Parathyroid adenoma (tissue), 2 donors: ENCODE measurements around the gene EMP2.
A peak's percentile ranks its signal among the peaks of the same experiment; 100 is the strongest.

Experiments used
- H2AFZ ChIP-seq: fragments of 300-600 bp; sonication (generic); one replicate; pipeline ENCODE4 v1.7.0; 2017; ENCODE audit warnings: antibody characterized with exemption, mild to moderate bottlenecking
- H3K27ac ChIP-seq: fragments of 300-600 bp; sonication (generic); one replicate; pipeline ENCODE4 v1.7.0; 2017
- H3K27me3 ChIP-seq: fragments of 300-600 bp; sonication (generic); one replicate; pipeline ENCODE4 v1.7.0; 2017; ENCODE audit warnings: low read length; ENCODE audit not compliant: control insufficient read depth, insufficient read depth
- H3K36me3 ChIP-seq: fragments of 300-600 bp; sonication (generic); one replicate; pipeline ENCODE4 v1.7.0; 2017; ENCODE audit warnings: low read length; ENCODE audit not compliant: control insufficient read depth, insufficient read depth
- H3K4me1 ChIP-seq: fragments of 300-600 bp; sonication (generic); one replicate; pipeline ENCODE4 v1.7.0; 2017; ENCODE audit warnings: control low read depth
- H3K4me2 ChIP-seq: fragments of 300-600 bp; sonication (generic); one replicate; pipeline ENCODE4 v1.7.0; 2017; ENCODE audit warnings: low read length
- H3K4me3 ChIP-seq: fragments of 300-600 bp; sonication (generic); one replicate; pipeline ENCODE4 v1.7.0; 2017; ENCODE audit warnings: low read depth, low read length
- H3K79me2 ChIP-seq: fragments of 300-600 bp; sonication (generic); one replicate; pipeline ENCODE4 v1.7.0; 2017; ENCODE audit warnings: control low read depth
- H3K9ac ChIP-seq: fragments of 300-600 bp; sonication (generic); one replicate; pipeline ENCODE4 v1.7.0; 2017; ENCODE audit warnings: mild to moderate bottlenecking
- H3K9me3 ChIP-seq: fragments of 300-600 bp; sonication (generic); one replicate; pipeline ENCODE4 v1.7.0; 2017; ENCODE audit warnings: low read length; ENCODE audit not compliant: control insufficient read depth
- TF ChIP-seq, protein P1 (sequence below): fragments of 300-600 bp; sonication (generic); IDR thresholded peaks from one replicate; pipeline ENCODE4 v1.7.0; 2017; ENCODE audit warnings: antibody characterized with exemption, mild to moderate bottlenecking
- donor health status: primary hyperparathyroidism.

The EMP2 gene

GRCh38 chr16:10589109-10589508 lies 8.7 kb upstream of the EMP2 start:
- H3K4me3 ChIP-seq, result no peak overlapping the region
- no peak overlapping the region for H2AFZ ChIP-seq
- no peak overlapping the region for H3K4me2 ChIP-seq
- no peaks in the 10 kb centered on the region for H3K9me3 ChIP-seq
- TF ChIP-seq, protein P1, sequence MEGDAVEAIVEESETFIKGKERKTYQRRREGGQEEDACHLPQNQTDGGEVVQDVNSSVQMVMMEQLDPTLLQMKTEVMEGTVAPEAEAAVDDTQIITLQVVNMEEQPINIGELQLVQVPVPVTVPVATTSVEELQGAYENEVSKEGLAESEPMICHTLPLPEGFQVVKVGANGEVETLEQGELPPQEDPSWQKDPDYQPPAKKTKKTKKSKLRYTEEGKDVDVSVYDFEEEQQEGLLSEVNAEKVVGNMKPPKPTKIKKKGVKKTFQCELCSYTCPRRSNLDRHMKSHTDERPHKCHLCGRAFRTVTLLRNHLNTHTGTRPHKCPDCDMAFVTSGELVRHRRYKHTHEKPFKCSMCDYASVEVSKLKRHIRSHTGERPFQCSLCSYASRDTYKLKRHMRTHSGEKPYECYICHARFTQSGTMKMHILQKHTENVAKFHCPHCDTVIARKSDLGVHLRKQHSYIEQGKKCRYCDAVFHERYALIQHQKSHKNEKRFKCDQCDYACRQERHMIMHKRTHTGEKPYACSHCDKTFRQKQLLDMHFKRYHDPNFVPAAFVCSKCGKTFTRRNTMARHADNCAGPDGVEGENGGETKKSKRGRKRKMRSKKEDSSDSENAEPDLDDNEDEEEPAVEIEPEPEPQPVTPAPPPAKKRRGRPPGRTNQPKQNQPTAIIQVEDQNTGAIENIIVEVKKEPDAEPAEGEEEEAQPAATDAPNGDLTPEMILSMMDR, result no peak
- no peaks in the 10 kb centered on the region for H3K79me2 ChIP-seq
- no peaks in the 10 kb centered on the region for H3K4me1 ChIP-seq
- H3K27me3 ChIP-seq, result no peaks in the 10 kb centered on the region
- H3K36me3 ChIP-seq, result no peaks in the 10 kb centered on the region
- H3K27ac ChIP-seq, result no peak overlapping the region
- H3K9ac ChIP-seq, result no peak overlapping the region

GRCh38 chr16:10587622-10588021 lies 7.2 kb upstream of the EMP2 start:
- Histone ChIP-seq H3K4me3 (no peak overlapping the region), H3K79me2 (no peaks in the 10 kb centered on the region), H3K9ac (no peak overlapping the region), H3K27ac (no peak overlapping the region), H2AFZ (no peak overlapping the region), H3K9me3 (no peaks in the 10 kb centered on the region), H3K4me1 (no peaks in the 10 kb centered on the region), H3K4me2 (no peak overlapping the region), H3K36me3 (no peaks in the 10 kb centered on the region), H3K27me3 (no peaks in the 10 kb centered on the region)
- TF ChIP-seq, protein P1, result no peak

- Histone ChIP-seq H2AFZ (no peak overlapping the region), H3K4me1 (peaks cover 6% of the 10 kb centered on the region), H3K27me3 (no peaks in the 10 kb centered on the region), H3K9ac (no peak overlapping the region), H3K79me2 (no peaks in the 10 kb centered on the region), H3K9me3 (no peaks in the 10 kb centered on the region), H3K27ac (no peak overlapping the region), H3K4me3 (no peak overlapping the region), H3K4me2 (no peak overlapping the region), H3K36me3 (no peaks in the 10 kb centered on the region)
- TF ChIP-seq, protein P1, result no peak
Observed at GRCh38 chr16:10584981-10585438, 4.6 kb upstream of the EMP2 start.

DNA sequence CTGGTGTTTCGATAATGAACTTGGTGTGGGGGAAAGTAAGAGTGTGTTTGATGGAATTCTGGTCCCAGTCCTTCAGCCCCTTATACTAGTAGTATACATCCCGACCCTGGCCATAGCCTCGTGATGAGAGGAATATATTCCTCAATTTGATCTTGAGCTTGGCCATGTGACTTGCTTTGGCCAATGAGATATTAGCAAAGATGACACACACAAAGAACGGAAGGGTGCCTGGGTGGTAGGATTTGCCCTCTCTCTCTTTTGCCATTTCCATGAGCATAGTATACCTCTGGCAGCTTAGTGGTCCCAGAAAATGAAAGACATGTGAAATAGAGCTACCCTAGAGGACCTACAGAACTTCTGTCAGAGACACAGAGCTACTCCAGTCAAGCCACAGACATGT lies 2.9 kb upstream of the EMP2 start:
- Histone ChIP-seq H3K4me3 (no peak overlapping the region), H3K79me2 (no peaks in the 10 kb centered on the region), H3K9ac (no peak overlapping the region), H3K4me2 (no peak overlapping the region), H2AFZ (no peak overlapping the region), H3K4me1 (peaks cover 15% of the 10 kb centered on the region), H3K9me3 (no peaks in the 10 kb centered on the region), H3K36me3 (no peaks in the 10 kb centered on the region), H3K27ac (no peak overlapping the region), H3K27me3 (no peaks in the 10 kb centered on the region)
- TF ChIP-seq, protein P1, result no peak

DNA sequence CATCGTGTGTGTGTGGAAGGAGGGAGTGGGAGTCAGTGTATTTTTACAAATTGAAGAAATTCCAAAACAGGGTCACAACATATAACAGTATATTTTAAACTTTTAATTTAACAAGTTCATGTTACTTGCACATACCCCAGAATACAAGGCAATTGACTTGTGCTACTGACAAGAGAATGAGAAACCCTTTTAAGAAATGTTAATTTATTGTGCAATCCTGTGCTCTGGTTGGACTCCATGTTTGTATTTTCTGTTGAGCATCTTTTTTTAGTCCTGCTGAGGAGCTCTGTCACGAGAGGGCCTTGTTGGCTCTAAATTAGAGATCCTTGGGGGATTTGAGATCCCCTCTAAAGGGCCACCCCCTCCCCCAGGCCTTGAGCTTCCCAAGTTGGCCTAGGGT lies 1.1 kb upstream of the EMP2 start:
- H3K4me3 ChIP-seq, result no peak overlapping the region
- TF ChIP-seq, protein P1, result no peak
- H3K27me3 ChIP-seq, result no peaks in the 10 kb centered on the region
- no peak overlapping the region for H3K27ac ChIP-seq
- no peak overlapping the region for H3K4me2 ChIP-seq
- H3K9ac ChIP-seq, result no peak overlapping the region
- no peaks in the 10 kb centered on the region for H3K79me2 ChIP-seq
- H3K4me1 ChIP-seq, result peaks cover 30% of the 10 kb centered on the region
- H2AFZ ChIP-seq, result peak overlapping the region; percentile 77
- no peaks in the 10 kb centered on the region for H3K36me3 ChIP-seq
- H3K9me3 ChIP-seq, result no peaks in the 10 kb centered on the region
